HG02759 (cell line): ENCODE data around the gene EDNRA.

Experiments
- ATAC-seq: cut with Tn5 transposase; IDR thresholded peaks from one replicate; pipeline ENCODE4 v1.9.1; 2021; ENCODE audit warnings: mild to moderate bottlenecking, moderate library complexity; ENCODE audit not compliant: unreplicated experiment

EDNRA gene

GRCh38 chr4:147496500-147496899 is 15.6 kb downstream of the EDNRA start:
- no peak for ATAC-seq

- no peak for ATAC-seq
Measured at GRCh38 chr4:147498031-147498660, 17.2 kb downstream of the EDNRA start.

- no peak for ATAC-seq
Measured at GRCh38 chr4:147508346-147508745, 27.4 kb downstream of the EDNRA start.

- ATAC-seq: no peak
Measured at GRCh38 chr4:147509386-147509785, 28.5 kb downstream of the EDNRA start.

- ATAC-seq: no peak
Measured at GRCh38 chr4:147510962-147511668, 30.2 kb downstream of the EDNRA start.

GRCh38 chr4:147513091-147513490 is 32.2 kb downstream of the EDNRA start:
- no peak for ATAC-seq

- no peak for ATAC-seq
Measured at GRCh38 chr4:147513952-147514351, 33.1 kb downstream of the EDNRA start.

- no peak for ATAC-seq
Measured at GRCh38 chr4:147515220-147515936, 34.5 kb downstream of the EDNRA start.

GRCh38 chr4:147516133-147516532 is 35.2 kb downstream of the EDNRA start:
- no peak for ATAC-seq

GRCh38 chr4:147518086-147518485 is 37.2 kb downstream of the EDNRA start:
- no peak for ATAC-seq

- ATAC-seq: peak; percentile 92
Measured at GRCh38 chr4:147518846-147519767, 38.2 kb downstream of the EDNRA start.

- ATAC-seq: no peak
Measured at GRCh38 chr4:147524601-147525000, 43.7 kb downstream of the EDNRA start.

- ATAC-seq: no peak
Measured at GRCh38 chr4:147525494-147526271, 44.8 kb downstream of the EDNRA start.

- no peak for ATAC-seq
Measured at GRCh38 chr4:147526272-147526654, 45.4 kb downstream of the EDNRA start.

GRCh38 chr4:147528054-147528453 is 47.2 kb downstream of the EDNRA start:
- ATAC-seq: no peak

- ATAC-seq: no peak
Measured at GRCh38 chr4:147530134-147530533, 49.2 kb downstream of the EDNRA start.

GRCh38 chr4:147530723-147531122 is 49.8 kb downstream of the EDNRA start:
- ATAC-seq: no peak

- ATAC-seq: no peak
Measured at GRCh38 chr4:147532896-147533295, 52.0 kb downstream of the EDNRA start.

- ATAC-seq: no peak
Measured at GRCh38 chr4:147533331-147533730, 52.4 kb downstream of the EDNRA start.

- no peak for ATAC-seq
Measured at GRCh38 chr4:147535124-147535523, 54.2 kb downstream of the EDNRA start.
